Measurements from ENCODE around the gene CLDN15. TPM values are rescaled to one million over a fixed set of nuclear protein-coding genes. Genes with fewer than 3 reads are reported as not detected.

Gene CLDN15
- total RNA-seq, 4 donors from 2014 or later: 27.2 to 58.5 (median 45.4) TPM

DNA sequence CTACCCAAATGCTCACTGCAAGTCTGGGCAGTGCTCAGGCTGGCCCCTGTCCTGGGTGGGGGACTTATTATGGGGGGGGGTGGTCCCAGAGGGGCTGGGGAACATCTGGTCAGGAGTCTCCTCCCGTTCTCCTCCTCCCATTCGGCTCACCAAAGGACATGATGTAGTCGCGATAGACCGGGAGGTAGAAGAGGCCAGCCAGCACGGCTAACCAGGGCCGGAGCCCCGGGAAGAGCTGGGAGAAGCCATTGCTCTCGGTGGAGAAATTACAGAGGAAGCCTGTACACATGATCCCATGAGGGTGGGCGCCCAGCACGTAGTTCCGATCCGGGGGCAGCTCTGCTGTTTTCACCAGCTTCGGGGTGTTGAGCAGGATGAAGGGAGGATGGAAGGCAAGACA is 39.1 kb downstream of the CLDN15 start:
- intact Hi-C loops (cut with DNase I; ENCODE audit: low total_unique reads): loop anchor here (10.0 kb wide), 1 partner anchor 96 kb away; no protein-coding TSS in a partner anchor
- Histone ChIP-seq H3K36me3 (no peaks in the 10 kb centered on the region), H3K4me3 (no peak overlapping the region), H3K4me1 (peaks cover 0 to 22% (median 10%) of the 10 kb centered on the region in 4 donors), H3K27ac (no peak overlapping the region), H3K9me3 (no peaks in the 10 kb centered on the region), H3K27me3 (peaks cover 54% of the 10 kb centered on the region)
- 83% methylated on average over 13 of the region's 14 CpGs; no CpG with 5 or more reads in 1 of the 2 donors for WGBS, 2 donors (ENCODE audit: low coverage in 1 of 2)
- in situ Hi-C loops (cut with MboI; ENCODE audit: low pct_ligation_motif_present in 1 of 4, low pct_unique_long_range_greater_than_20kb in 1 of 4, low sequenced_read_pairs in 3 of 4): loop anchor here in 2 of 4 donors (10.0 kb wide), 2 partner anchors 54 to 76 kb away; no protein-coding TSS in a partner anchor
- TF ChIP-seq POLR2A (IDR thresholded peaks at IDR 0.05) (no peak), EP300 (IDR thresholded peaks at IDR 0.05; ENCODE audit: low read depth) (no peak), POLR2AphosphoS5 (IDR thresholded peaks at IDR 0.05) (no peak)
- TF ChIP-seq, protein P1, sequence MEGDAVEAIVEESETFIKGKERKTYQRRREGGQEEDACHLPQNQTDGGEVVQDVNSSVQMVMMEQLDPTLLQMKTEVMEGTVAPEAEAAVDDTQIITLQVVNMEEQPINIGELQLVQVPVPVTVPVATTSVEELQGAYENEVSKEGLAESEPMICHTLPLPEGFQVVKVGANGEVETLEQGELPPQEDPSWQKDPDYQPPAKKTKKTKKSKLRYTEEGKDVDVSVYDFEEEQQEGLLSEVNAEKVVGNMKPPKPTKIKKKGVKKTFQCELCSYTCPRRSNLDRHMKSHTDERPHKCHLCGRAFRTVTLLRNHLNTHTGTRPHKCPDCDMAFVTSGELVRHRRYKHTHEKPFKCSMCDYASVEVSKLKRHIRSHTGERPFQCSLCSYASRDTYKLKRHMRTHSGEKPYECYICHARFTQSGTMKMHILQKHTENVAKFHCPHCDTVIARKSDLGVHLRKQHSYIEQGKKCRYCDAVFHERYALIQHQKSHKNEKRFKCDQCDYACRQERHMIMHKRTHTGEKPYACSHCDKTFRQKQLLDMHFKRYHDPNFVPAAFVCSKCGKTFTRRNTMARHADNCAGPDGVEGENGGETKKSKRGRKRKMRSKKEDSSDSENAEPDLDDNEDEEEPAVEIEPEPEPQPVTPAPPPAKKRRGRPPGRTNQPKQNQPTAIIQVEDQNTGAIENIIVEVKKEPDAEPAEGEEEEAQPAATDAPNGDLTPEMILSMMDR (IDR thresholded peaks at IDR 0.05): no peak
- no peak for DNase-seq

DNA sequence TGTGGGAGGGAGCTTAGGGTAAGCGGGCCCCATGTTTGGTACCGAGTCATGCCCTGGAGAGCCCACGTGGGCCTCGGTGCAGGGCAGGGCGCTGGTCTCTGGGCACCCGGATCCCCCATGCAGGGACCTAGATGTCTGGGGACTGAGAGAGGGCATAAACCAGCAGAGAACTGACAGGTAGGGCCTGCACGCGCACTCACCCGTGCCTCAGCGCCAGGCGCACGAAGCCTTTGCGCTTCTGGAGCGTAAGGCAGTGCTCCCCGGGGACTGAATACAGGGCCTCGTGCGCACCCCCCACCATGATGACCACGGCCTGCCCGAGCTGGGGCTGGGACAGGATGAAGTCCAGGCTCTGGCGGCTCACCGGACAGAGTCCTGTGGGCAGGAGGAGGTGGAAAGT is 39.6 kb downstream of the CLDN15 start:
- Histone ChIP-seq H3K27me3 (peaks cover 50% of the 10 kb centered on the region), H3K36me3 (no peaks in the 10 kb centered on the region), H3K9me3 (no peaks in the 10 kb centered on the region), H3K27ac (no peak overlapping the region), H3K4me1 (peaks cover 0 to 23% (median 10%) of the 10 kb centered on the region in 4 donors), H3K4me3 (no peak overlapping the region)
- intact Hi-C loops (cut with DNase I; ENCODE audit: low total_unique reads): loop anchor here (10.0 kb wide), 1 partner anchor 97 kb away; no protein-coding TSS in a partner anchor
- TF ChIP-seq, protein P1 (IDR thresholded peaks at IDR 0.05): no peak
- TF ChIP-seq POLR2A (IDR thresholded peaks at IDR 0.05) (no peak), POLR2AphosphoS5 (IDR thresholded peaks at IDR 0.05) (no peak), EP300 (IDR thresholded peaks at IDR 0.05; ENCODE audit: low read depth) (no peak)
- DNase-seq: no peak
- in situ Hi-C loops (cut with MboI; ENCODE audit: low pct_ligation_motif_present in 1 of 4, low pct_unique_long_range_greater_than_20kb in 1 of 4, low sequenced_read_pairs in 3 of 4): loop anchor here in 2 of 4 donors (10.0 kb wide), 2 partner anchors 53 to 77 kb away; no protein-coding TSS in a partner anchor
- WGBS, 2 donors (ENCODE audit: low coverage in 1 of 2): 67% methylated on average over 12 of the region's 21 CpGs; no CpG with 5 or more reads in 1 of the 2 donors

DNA sequence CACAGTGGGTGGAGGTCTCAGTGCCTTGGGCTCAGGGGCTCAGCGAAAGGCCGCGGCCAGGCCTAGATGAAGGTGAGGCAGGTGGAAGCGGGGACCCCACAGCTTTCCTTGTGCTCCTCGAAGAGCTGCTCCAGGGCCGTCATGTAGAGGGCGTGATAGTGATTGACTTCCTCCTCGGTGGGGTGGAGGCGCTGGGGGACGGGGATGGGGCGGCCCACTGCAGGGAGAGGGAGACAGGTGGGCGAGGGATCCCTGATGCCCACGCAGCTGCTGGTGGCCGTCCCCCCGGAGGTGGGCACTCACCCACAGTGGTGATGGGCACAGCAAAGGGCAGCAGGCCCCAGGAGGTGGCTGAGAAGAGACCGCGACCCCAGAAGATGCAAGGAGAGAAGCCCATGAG is 41.7 kb downstream of the CLDN15 start:
- H3K4me1 ChIP-seq: peaks cover 0 to 17% (median 4%) of the 10 kb centered on the region in 4 donors
- TF ChIP-seq POLR2AphosphoS5 (IDR thresholded peaks at IDR 0.05): no peak
- no peak for TF ChIP-seq EP300 (IDR thresholded peaks at IDR 0.05; ENCODE audit: low read depth)
- TF ChIP-seq POLR2A (IDR thresholded peaks at IDR 0.05): no peak
- TF ChIP-seq, protein P1 (IDR thresholded peaks at IDR 0.05): no peak
- no peaks in the 10 kb centered on the region for H3K36me3 ChIP-seq
- intact Hi-C loops (cut with DNase I; ENCODE audit: low total_unique reads): loop anchor here (10.0 kb wide), 1 partner anchor 99 kb away; no protein-coding TSS in a partner anchor
- H3K4me3 ChIP-seq: no peak overlapping the region
- no peaks in the 10 kb centered on the region for H3K9me3 ChIP-seq
- in situ Hi-C loops (cut with MboI; ENCODE audit: low pct_ligation_motif_present in 1 of 4, low pct_unique_long_range_greater_than_20kb in 1 of 4, low sequenced_read_pairs in 3 of 4): loop anchor here in 2 of 4 donors (10.0 kb wide), 2 partner anchors 51 to 79 kb away; no protein-coding TSS in a partner anchor
- 84% methylated on average over 12 of the region's 17 CpGs; no CpG with 5 or more reads in 1 of the 2 donors for WGBS, 2 donors (ENCODE audit: low coverage in 1 of 2)
- H3K27ac ChIP-seq: no peak overlapping the region
- DNase-seq: no peak
- H3K27me3 ChIP-seq: peaks cover 29% of the 10 kb centered on the region

GRCh38 chr7:101189109-101189508 is 48.5 kb downstream of the CLDN15 start:
- in situ Hi-C loops (cut with MboI; ENCODE audit: low pct_ligation_motif_present in 1 of 4, low pct_unique_long_range_greater_than_20kb in 1 of 4, low sequenced_read_pairs in 3 of 4) (no loop called here), intact Hi-C loops (cut with DNase I; ENCODE audit: low total_unique reads) (no loop called here)
- H3K4me3 ChIP-seq: no peak overlapping the region
- no peaks in the 10 kb centered on the region for H3K36me3 ChIP-seq
- 62 to 66% methylated on average over 3 to 8 of the region's 8 CpGs for WGBS, 2 donors (ENCODE audit: low coverage in 1 of 2)
- TF ChIP-seq EP300 (IDR thresholded peaks at IDR 0.05; ENCODE audit: low read depth) (no peak), POLR2AphosphoS5 (IDR thresholded peaks at IDR 0.05) (no peak), POLR2A (IDR thresholded peaks at IDR 0.05) (no peak)
- TF ChIP-seq, protein P1 (IDR thresholded peaks at IDR 0.05): no peak
- DNase-seq: no peak
- H3K4me1 ChIP-seq: peaks cover 4 to 14% (median 7%) of the 10 kb centered on the region in 4 donors
- H3K27ac ChIP-seq: no peak overlapping the region
- H3K27me3 ChIP-seq: no peaks in the 10 kb centered on the region
- no peaks in the 10 kb centered on the region for H3K9me3 ChIP-seq
